Central memory CD8-positive, alpha-beta T cell (primary cell): ENCODE measurements around the gene ALDH7A1.

ENCODE experiments used
- ATAC-seq: fragments of 150-1000 bp; cut with Tn5 transposase; replicated peaks from 2 replicates; pipeline ENCODE4 v1.10.0; 2022; ENCODE audit warnings: mild to moderate bottlenecking, moderate FRiP score, moderate number of reproducible peaks; ENCODE audit not compliant: poor library complexity, severe bottlenecking; ENCODE audit errors: extremely low read depth
- DNase-seq, 2 donors: peaks; one replicate each; pipeline ENCODE4 v3.0.0; 2021; ENCODE audit warnings: low spot score in 2 of 2
- H3K27ac Mint-ChIP-seq: one replicate; pipeline ENCODE4 v1.8.0; 2022; ENCODE audit warnings: low read depth, mild to moderate bottlenecking, moderate library complexity, mixed read lengths
- H3K27me3 Mint-ChIP-seq: one replicate; pipeline ENCODE4 v1.8.0; 2022; ENCODE audit warnings: mixed read lengths
- H3K36me3 Mint-ChIP-seq: one replicate; pipeline ENCODE4 v1.8.0; 2022; ENCODE audit warnings: mild to moderate bottlenecking, moderate library complexity, mixed read lengths; ENCODE audit not compliant: insufficient read depth
- H3K4me1 Mint-ChIP-seq: one replicate; pipeline ENCODE4 v1.8.0; 2022; ENCODE audit warnings: mixed read lengths
- H3K4me3 Mint-ChIP-seq: one replicate; pipeline ENCODE4 v1.8.0; 2022; ENCODE audit warnings: mild to moderate bottlenecking, moderate library complexity, mixed read lengths
- H3K9me3 Mint-ChIP-seq: one replicate; pipeline ENCODE4 v1.8.0; 2022; ENCODE audit warnings: mixed read lengths

Gene ALDH7A1

DNA sequence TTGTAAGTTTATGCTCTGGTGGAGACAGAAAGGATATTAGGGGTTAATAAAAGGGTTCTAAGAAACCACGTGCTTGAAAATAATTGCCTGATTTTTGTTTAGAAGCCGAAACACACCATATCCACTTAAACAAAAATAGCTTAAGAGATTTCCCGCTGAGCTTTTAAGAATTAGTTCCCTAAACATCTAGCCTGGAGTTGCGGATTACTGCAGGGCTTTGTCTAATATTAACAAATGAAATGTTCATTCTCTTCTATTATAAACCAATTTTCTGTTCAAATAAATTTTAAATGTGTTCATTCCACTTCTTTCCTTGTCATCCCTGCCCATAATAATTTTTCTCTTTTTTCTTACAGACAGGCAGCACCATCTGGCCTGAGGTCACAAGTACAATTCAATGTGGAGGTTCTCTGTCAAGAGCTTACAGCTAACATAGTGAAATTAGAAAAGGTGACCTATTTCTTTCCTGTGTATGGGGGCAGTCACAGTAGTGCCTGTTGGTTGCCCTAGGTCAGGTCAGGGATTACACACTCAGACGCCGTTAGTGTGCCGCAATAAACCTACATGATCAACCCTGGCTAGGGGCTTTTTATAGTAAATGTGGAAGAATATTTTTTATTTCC is 106.5 kb downstream of the ALDH7A1 start:
- ATAC-seq (no peak), DNase-seq (no peak)
- H3K36me3 Mint-ChIP-seq: peaks cover 40% of the 10 kb centered on the region
- no peak overlapping the region for H3K4me3 Mint-ChIP-seq
- no peak overlapping the region for H3K27ac Mint-ChIP-seq
- H3K4me1 Mint-ChIP-seq: no peaks in the 10 kb centered on the region
- H3K27me3 Mint-ChIP-seq: no peaks in the 10 kb centered on the region
- H3K9me3 Mint-ChIP-seq: no peaks in the 10 kb centered on the region

DNA sequence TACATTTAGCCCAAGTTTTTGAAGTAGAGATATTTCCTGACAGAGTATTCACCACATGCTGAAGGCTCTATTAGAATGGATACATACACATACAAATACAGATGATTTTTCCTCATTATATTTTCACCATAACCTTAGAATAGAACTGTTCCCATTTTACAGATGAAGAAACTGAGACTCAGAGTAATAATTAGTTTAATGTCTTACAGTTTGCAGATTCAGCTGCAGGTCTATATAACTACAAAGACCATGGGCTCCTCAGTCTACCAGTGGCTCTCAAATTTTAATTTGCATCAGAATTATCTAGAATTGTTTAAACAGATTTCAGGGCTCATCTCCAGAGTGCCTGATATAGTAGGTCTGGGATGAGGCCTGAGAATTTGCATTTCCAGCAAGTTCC is 107.4 kb downstream of the ALDH7A1 start:
- H3K4me1 Mint-ChIP-seq: no peaks in the 10 kb centered on the region
- DNase-seq (no peak), ATAC-seq (no peak)
- H3K27ac Mint-ChIP-seq: no peak overlapping the region
- no peaks in the 10 kb centered on the region for H3K9me3 Mint-ChIP-seq
- no peaks in the 10 kb centered on the region for H3K27me3 Mint-ChIP-seq
- H3K36me3 Mint-ChIP-seq: peaks cover 44% of the 10 kb centered on the region
- H3K4me3 Mint-ChIP-seq: no peak overlapping the region

DNA sequence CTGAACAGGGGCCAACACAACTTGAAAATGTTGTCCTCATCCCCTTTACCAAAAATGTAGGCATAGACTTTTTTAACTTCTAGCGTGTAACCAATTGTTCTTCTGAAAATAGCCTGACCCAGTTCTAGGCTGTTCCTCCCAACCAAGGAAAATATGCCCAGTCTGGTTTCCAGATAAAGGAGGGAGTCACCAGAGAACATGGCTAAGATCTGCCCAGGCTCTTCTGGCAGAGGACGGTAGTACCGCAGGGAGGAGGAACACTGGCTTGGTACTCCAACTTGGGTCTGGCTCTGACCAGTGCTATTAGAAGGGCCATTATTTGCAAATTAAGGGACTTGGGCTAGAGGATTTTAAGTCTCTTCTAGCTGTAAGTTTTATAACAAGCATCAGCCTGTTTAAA is 108.7 kb downstream of the ALDH7A1 start:
- Mint-ChIP-seq H3K36me3 (peaks cover 45% of the 10 kb centered on the region), H3K27ac (no peak overlapping the region), H3K27me3 (no peaks in the 10 kb centered on the region), H3K4me3 (no peak overlapping the region), H3K4me1 (no peaks in the 10 kb centered on the region), H3K9me3 (no peaks in the 10 kb centered on the region)
- DNase-seq (no peak), ATAC-seq (no peak)

DNA sequence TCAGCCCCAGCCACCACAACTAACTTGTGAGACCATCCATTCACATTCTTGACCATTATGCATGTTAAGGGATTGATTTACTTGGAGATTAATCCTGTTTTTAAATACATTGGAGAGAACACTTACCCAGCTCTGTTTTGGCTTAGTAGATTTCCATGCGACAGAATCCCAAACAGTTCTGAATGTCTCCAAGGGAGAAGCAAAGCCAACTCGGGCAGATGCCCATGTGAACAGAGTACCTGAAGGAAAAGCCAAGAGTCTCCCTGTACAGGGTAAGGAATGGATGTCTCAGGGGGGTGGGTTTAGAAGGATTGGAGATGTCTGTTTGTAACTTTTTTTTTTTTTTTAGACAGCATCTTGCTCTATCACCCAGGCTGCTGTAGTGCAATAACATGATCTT is 110.8 kb downstream of the ALDH7A1 start:
- H3K4me1 Mint-ChIP-seq: no peaks in the 10 kb centered on the region
- ATAC-seq (no peak), DNase-seq (no peak)
- peaks cover 38% of the 10 kb centered on the region for H3K36me3 Mint-ChIP-seq
- H3K9me3 Mint-ChIP-seq: no peaks in the 10 kb centered on the region
- no peaks in the 10 kb centered on the region for H3K27me3 Mint-ChIP-seq
- no peak overlapping the region for H3K4me3 Mint-ChIP-seq
- no peak overlapping the region for H3K27ac Mint-ChIP-seq

DNA sequence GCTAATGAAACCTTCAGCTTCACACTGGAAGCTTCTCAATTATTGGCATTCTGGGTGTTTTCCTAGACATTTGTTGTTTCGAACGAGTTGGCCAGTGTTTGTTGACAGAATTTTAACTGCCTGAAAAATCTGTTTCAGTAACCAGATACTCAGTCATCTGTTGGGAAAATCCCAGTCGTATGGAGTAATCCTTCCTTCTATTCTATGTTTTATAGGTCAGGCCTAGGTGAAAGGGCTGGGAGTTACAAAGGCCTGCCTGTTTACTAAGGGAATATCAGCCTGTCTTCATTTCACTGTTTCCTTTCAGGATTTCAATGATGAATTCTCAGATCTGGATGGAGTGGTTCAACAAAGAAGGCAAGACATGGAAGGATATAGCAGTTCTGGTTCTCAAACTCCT is 111.9 kb downstream of the ALDH7A1 start:
- DNase-seq (no peak), ATAC-seq (no peak)
- Mint-ChIP-seq H3K4me1 (no peaks in the 10 kb centered on the region), H3K9me3 (no peaks in the 10 kb centered on the region), H3K27me3 (no peaks in the 10 kb centered on the region), H3K27ac (peak overlapping the region; percentile 16), H3K36me3 (peaks cover 32% of the 10 kb centered on the region), H3K4me3 (no peak overlapping the region)

DNA sequence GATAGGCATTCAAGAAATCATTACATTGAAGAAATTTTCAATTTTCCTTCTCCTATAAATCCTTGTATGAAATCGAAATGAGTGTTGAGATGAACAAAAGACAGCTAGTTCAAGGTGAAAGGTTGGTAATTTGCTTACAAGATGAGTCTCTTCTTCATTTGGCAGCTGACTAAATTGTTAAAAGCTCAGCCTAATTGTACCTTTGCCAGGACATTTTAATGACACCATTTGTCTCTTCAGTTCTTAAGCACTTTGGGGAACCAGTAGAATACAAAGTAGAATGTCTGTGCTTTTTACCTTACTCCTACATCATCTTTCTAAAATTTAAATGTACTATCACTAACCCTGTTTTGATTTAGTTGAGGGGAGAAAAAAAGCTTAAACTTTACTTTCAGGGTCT is 112.4 kb downstream of the ALDH7A1 start:
- Mint-ChIP-seq H3K36me3 (peaks cover 30% of the 10 kb centered on the region), H3K27ac (peak overlapping the region; percentile 16), H3K9me3 (no peaks in the 10 kb centered on the region), H3K4me1 (no peaks in the 10 kb centered on the region), H3K27me3 (no peaks in the 10 kb centered on the region), H3K4me3 (no peak overlapping the region)
- DNase-seq: no peak
- ATAC-seq: no peak

DNA sequence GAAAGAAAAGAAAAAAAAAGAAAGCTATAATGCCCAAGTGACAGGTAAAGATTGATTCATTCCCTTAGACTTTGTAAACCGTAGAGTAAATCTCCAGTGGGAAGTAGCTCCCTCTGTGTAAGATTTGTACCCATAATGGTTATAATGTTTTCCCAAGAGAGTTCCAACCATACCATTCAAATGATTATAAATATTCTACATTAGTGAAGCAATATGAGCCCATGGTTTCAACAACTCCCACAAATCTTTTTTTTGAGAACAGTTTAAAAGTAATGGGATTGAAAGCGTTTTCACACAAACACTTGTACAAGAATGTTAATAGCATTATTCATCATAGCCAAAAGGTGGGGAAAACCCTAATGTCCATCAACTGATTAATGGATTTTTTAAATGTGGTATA is 113.8 kb downstream of the ALDH7A1 start:
- H3K9me3 Mint-ChIP-seq: no peaks in the 10 kb centered on the region
- DNase-seq (no peak), ATAC-seq (no peak)
- H3K4me3 Mint-ChIP-seq: no peak overlapping the region
- H3K36me3 Mint-ChIP-seq: peaks cover 25% of the 10 kb centered on the region
- peak overlapping the region; percentile 63 for H3K27ac Mint-ChIP-seq
- no peaks in the 10 kb centered on the region for H3K4me1 Mint-ChIP-seq
- H3K27me3 Mint-ChIP-seq: no peaks in the 10 kb centered on the region
